Activated effector memory CD4-positive, alpha-beta T cell treated with anti-CD3 and anti-CD28 coated beads, Interleukin-2, amount 50 U/mL, for 16 hours (primary cell): ENCODE results near the gene SLC9A3.
"Not testable (repeated sequence)": the region's sequence is repeated elsewhere in the genome, so short reads cannot be mapped to it uniquely, and the experiment has no call there.

Experiments
- DNase-seq: peaks from one replicate; pipeline ENCODE4 v3.0.0-alpha.2; 2020

SLC9A3 gene

DNA sequence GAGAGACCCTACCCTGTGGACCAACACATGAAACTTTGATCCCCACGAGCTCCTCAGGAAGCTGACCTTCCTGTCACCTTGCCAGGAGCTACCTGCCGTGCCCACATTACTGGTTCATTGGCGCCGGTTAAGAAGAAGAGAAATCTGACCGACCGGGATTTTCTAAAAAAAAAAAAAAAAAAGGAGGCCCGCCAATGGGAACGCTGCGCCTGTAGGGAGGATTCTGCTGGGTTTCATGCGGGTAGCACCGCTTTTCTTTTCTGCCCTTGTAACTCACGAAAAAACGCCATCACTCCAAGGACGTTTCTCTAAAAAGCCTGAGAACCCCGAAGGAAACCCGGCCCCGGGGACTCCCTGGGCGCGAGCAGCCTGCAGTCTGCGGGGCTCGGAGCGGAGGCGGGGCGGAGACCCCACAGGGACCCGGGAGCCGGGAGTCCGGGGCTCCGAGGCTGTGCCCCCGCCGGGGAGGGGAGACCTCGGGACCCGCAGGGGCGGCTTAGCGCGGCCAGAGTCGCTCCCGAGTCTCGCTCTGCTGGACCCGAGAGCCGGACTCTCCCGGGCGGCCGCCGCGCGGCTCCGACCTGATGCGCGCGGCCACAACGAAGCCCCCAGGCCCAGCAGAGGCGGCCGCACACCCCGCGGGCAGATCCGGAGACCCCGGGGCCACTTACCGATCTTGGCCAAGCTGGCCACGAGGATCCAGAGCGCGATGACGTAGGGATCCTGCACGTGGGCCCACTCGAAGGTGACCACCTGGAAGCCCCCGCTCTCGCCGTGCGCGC lies 617 bp downstream of the SLC9A3 start:
- no peak for DNase-seq

DNA sequence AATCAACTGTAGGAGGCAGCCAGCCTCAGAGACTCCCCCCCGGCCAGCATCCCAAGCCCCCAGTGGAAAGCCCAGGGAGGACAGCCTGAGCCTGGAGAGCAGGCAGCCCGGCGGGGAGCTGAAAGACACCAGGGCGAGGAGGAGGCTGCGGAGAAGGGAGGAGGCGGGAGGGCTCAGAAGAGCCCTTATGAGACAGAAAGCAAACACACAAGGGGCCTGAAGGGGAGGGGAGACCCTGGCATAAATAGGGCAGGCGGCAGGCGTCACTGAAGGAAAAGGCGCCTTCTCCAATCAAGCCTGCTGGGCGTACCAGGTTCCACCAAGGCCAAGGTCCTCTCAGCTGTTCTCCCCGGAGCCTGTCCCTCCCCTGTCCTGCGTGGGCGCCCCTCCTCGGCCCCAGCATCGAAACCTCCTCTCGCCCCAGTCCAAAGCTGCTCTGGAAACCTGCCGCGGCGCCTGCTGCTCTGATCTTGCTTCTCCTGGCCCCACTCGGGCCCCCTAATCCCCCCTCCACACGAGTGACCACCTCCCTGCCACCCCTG lies 1.3 kb downstream of the SLC9A3 start:
- no peak for DNase-seq

- no peak for DNase-seq
Measured at GRCh38 chr5:522116-522515, 2.1 kb downstream of the SLC9A3 start.

- DNase-seq, result no peak
Measured at GRCh38 chr5:521680-522079, 2.6 kb downstream of the SLC9A3 start.

DNA sequence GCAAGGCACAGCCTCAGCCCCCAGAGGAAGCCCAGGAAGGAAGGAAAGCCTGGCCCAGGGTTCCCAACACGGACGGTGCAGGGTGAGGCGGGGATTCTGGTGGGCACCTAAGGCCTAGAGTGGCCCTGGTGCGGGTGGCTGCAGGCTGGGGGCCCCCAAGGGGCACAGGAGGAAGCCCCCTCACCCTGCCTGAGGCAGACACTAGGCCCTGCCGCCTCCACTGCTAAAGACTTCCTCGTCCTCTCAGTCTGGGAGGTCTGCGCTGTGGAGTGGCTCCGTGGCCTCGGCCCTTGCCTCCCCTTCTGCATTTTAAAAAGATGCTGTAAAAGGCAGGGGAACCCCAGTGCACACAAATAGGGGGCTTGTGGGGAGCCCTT lies 3.4 kb downstream of the SLC9A3 start:
- no peak for DNase-seq

- no peak for DNase-seq
Measured at GRCh38 chr5:520196-520849, 3.9 kb downstream of the SLC9A3 start.

GRCh38 chr5:518721-519120 lies 5.5 kb downstream of the SLC9A3 start:
- no peak for DNase-seq

DNA sequence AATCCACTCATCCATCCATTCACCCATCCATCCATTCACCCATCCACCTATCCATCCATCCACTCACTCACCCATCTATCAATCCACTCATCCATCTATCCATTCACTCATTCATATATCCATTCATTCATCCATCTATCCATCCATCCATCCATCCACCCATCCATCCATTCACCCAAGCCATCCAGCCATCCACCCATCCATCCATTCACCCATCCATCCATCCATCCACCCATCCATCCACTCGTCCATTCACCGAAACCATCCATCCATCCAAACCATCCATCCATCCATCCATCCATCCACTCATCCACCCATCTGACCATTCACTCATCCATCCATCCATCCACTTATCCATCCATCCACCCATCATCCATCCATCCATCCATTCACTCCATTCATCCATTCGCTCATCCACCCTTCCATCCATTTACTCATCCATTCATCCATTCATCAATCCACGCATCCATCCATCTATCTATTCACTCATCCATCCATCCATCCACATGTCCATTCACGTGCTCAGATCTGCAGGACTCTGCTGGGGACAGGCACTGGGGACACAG lies 6.6 kb downstream of the SLC9A3 start:
- DNase-seq, result no peak

GRCh38 chr5:516980-517379 lies 7.3 kb downstream of the SLC9A3 start:
- DNase-seq, result no peak

DNA sequence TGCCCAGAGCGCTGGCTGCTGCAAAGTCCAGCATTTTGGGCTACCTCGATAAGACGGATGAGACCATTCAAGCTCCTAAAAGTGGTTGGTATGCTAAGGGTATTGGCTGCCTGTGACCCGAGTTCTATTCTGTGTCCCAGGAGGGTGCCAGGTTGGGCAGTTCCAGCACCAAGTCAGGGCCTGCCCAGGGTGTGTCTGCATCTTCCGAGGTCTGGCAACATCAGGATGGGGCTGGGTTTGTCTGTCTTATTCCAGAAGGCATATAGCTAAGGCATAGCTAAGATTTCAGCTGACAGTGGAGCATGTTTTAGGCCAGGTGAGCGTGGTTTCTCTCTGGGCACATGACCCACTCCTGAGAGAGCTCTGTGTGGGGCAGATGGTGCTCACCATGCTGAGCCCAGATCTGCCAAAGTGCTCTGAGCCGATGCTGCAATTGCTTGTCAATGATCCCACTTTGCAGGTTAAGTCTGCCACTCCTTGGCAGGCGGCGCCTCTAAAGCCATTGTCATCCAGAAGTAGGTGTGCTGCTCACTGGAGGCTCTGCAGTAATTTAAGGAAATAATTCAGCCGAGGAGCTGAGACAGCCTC lies 7.8 kb downstream of the SLC9A3 start:
- DNase-seq, result no peak

DNA sequence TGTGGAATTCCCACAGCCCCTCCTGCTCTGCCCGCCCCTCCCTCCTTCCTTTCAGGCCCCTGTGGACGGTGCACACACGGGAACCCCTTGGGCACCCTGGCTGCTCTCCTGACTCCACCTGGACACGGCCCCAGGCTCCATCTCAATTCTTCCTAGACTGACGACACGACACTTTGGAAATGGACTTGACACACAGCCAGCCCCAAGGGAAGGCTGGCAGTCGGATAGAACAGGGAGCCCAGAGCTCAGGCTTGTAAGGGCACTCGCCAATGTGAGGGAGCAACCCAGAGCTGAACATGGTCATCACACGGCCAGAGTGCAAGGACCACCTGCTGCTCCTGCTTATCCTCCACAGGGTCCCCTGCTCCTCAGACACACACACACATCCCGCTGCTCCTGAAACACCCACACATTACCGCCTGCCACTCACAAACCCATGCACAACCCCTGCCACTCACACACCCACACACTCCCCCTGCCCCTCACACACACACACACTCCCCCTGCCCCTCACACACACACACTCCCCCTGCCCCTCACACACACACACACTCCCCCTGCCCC lies 8.9 kb downstream of the SLC9A3 start:
- DNase-seq, result no peak

GRCh38 chr5:514673-515072 lies 9.6 kb downstream of the SLC9A3 start:
- DNase-seq, result no peak

GRCh38 chr5:514101-514485 lies 10.2 kb downstream of the SLC9A3 start:
- no peak for DNase-seq

DNA sequence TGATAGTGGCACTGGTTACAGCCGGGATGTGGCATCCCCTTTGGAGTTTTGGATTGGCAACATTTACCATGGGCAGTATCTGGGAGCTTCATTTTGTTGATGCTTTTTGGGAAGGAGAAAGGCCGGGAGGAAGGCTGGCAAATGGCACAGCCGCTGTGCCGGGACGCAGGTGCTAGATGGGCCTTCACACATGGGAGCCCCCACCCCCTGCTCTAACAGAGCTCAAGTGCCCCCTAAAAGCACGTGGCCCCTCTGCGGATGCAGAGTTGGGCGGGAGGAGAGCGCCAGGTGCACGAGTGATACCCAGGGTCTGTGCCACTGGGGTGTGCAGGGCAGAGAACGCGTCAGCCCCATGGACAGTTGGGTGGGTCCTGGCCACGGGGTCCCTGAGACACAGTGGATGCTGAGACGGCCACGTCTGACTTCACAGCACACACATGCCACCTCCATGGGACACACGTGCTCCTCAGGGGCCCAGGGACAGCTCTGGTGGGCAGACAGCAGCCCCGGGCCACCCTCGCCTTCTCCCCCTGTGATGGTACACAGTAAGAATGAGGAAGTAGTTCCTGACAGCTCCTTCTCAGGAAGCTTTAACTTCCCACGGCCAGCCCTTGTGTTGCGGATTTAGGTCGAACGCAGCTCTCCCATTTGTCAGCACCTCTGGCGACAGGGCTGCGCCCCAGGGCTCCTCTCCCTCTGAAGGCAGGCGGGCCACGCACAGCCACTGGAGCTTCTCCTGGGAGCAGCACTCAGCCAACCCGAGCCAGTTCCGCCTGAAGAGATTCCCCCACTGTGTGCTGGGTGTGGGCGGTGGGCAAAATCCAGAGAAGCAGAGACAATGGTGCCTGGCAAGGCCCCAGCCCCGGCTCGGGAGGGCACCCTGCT lies 10.8 kb downstream of the SLC9A3 start:
- DNase-seq, result no peak

- DNase-seq, result no peak
Measured at GRCh38 chr5:511476-511875, 12.8 kb downstream of the SLC9A3 start.

- no peak for DNase-seq
Measured at GRCh38 chr5:510521-510920, 13.7 kb downstream of the SLC9A3 start.

DNA sequence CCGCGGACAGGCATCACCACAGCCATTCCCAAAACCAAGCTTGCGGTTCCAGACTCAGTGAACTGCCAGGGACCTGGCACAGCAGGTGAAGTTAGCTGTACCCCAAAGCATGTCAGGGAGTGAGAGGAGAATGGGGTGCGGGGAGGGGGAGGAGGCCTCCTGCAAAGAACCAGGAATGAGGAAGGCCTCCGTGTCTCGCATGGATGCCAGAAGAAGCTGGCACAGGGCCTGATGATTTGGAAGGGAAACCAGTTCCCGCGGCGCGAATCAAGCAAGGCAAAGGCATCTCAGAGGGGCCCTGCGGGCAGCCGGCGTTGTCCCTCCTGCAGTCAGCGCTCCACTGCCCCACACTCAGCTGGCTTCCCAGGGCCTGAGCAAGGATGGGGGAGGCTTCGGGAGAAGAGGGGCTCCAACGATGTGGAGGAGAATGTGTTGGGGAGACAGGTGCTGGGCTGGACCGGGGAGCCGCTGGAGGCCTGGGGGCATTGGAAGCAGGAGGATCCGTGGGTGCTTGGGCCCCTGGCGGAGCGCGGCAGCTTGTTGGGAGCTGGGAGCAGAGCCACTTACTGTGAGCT lies 14.6 kb downstream of the SLC9A3 start:
- no peak for DNase-seq

DNA sequence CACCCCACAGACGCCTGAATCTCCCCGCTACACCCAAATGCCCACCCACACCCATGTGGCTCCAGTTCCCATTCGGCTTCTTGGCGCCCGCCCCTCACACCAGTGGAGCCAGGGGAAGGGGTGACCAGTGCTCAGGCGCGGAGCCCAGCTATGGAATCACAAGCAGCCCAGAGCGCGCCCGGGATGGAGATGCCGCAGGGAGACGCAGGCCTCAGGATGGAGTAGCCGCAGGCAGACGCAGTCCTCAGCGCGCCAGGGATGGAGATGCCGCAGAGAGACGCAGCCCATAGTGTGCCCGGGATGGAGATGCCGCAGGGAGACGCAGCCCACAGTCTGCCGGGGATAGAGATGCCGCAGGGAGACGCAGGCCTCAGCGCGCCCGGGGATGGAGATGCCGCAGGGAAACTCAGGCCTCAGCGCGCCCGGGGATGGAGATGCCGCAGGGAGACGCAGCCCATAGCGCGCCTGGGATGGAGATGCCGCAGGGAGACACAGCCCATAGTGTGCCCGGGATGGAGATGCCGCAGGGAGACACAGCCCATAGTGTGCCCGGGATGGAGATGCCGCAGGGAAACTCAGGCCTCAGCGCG lies 16.2 kb downstream of the SLC9A3 start:
- DNase-seq, result not testable (repeated sequence)

GRCh38 chr5:505951-506525 lies 18.2 kb downstream of the SLC9A3 start:
- no peak for DNase-seq

DNA sequence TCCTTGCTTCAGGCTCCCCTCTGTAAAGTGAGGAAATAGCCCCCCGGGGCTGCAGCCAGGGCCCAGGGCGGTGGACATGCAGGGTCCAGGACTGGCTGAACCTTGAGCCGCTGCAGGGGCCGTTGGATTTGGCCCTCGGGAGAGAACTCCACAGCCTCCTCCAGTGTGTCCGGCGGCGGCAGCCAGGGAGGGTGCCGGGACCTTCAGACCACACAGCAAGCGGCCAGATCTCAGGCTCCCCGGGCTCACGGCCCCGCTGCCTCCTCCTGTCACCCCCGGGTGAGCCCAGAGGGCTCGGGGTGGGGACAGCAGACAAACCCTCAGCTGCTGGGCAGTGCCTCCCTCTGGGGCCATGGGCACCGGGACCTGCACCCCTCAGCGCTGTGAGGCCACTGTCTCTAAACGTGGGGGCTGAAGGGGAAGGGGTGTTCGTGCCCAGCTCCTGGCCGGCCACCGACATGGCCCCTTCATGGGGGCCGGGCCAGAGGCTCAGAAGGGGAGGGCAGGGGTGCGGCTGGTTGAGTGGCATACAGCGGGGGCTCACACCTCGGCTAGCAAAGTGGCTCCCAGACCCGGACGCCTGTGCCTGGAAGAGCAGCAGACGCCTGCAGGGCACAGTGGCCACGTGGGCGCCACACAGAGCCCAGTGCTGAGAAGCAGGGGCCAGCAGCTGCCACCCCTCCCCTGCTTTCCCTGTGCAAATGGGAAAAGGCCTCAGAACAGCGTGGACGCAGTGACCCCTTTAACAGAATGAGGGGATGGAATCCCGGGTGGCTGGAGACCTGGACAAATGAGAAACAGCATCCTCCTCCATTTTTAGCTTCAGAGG lies 19.7 kb downstream of the SLC9A3 start:
- no peak for DNase-seq
